Medulla oblongata (tissue), 1 donor: ENCODE data around the gene GNB2.
"Not testable (repeated sequence)": the region's sequence is repeated elsewhere in the genome, so short reads cannot be mapped to it uniquely, and the experiment has no call there.

ENCODE experiments used
- DNase-seq: peaks from one replicate; pipeline ENCODE4 v3.0.0-alpha.2; 2015; ENCODE audit errors: extremely low spot score

The GNB2 gene

DNA sequence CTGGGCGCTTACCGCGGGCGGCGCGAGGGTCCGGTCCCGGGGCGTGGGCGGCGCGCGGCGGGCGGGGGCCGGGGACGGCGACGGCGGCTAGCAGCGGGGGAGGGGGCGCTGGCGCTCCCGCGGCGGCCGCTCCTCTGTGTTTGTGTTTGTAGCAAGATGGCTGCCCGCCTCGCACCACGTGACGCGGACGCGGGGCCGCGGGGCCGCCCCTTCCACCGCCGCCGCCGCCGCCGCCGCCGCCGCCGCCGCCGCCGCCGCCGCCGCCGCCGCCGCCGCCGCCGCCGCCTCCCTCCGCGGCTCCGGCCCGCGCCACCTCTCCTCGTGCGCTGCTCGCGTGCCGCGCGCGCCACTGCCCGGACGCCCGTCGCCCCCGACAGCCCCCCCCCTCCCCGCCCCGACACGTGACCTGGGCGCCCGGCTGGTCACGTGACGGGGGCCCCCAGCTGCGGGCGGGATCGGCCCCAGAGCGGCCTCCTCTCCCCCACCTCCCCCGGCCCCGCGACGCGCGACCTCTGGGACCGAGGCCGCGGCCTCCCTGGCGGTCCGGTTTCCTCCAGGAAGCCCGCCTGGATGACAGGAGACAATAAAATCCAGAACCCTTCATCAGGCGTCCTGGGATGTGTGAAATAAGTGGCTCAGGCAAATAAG lies 20.7 kb downstream of the GNB2 start, which contains the start of gene GIGYF1:
Gene GIGYF1 (minus strand): TSS at position 153 of the 648 bp plus-strand sequence. CDS start 6,012 bp downstream, outside the sequence.
- DNase-seq, result peak; percentile 65

- no peak for DNase-seq
Measured at GRCh38 chr7:100696123-100696521, 22.6 kb downstream of the GNB2 start.

DNA sequence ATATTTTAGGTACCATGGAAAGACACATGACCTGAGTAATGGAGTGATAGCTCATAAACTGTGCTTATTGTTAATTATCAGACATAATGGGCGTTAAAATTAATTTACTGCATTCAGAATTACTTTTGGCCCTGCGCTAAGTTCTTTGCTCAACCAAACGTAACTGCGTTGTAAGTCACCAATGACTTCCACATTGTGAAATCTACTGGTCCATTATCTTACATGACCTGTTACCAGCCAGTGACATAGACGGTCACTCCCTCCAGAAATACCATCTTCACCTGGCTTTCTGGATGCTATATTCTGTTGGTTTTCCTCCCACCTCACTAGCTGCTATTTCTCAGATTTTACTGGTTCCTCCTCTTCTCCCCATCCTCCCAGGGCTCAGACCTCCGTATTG lies 25.5 kb downstream of the GNB2 start:
- DNase-seq, result no peak

DNA sequence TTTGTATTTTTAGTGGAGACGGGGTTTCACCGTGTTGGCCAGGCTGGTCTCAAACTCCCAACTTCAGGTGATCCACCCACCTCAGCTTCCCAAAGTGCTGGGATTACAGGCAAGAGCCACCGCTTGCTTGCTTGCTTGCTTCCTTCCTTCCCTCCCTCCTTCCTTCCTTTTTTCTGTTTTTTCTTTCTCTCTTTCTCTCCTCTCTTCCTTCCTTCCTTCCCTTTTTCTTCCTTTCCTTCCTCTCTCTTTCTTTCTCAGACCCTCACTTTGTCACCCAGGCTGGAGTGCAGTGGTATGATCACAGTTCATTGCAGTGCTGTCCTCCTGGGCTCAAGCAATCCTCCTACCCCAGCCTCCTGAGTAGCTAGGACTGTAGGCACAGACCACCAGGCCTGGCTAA lies 27.5 kb downstream of the GNB2 start:
- not testable (repeated sequence) for DNase-seq

GRCh38 chr7:100705320-100705752 lies 31.8 kb downstream of the GNB2 start:
- DNase-seq, result peak; percentile 72

DNA sequence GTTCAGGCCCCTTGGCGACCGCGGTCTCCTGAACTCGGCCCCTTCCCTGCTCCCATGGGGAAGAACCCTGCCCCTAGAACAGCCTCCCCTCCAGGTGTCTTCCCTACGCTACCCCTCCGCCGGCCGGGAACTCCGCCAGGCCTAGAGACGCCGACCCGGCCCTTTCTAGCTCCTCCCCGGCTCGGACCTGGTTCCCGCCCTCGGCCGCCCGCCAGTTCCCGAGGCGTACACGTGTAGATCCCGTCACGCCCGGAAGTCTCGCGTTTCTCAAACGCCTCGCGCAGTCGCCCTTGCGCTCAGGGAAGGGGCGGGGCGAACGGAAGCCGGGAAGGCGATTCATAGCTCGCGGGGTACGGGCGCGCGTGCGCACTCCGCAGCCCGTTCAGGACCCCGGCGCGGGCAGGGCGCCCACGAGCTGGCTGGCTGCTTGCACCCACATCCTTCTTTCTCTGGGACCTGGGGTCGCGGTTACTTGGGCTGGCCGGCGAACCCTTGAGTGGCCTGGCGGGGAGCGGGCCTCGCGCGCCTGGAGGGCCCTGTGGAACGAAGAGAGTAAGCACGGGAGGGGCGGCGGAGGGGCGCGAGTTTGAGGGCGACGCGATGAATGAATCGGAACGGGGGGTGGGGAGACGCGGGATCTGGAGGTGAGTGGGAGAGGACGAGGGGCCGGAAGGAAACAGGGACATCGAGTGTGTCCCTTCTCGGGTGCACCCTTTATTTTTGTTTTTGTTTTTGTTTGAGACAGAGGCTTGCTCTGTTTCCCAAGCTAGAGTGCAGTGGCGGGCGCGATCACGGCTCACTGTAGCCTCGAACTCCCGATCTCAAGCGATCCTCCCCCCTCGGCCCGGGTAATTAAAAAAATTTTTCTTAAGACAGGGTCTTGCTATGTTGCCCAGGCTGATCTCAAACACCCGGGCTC lies 32.5 kb downstream of the GNB2 start, which contains the start of gene POP7:
Gene POP7 (plus strand): TSS at position 369 of the 919 bp plus-strand sequence. CDS start 710 bp downstream, outside the sequence.
- peak; percentile 97 for DNase-seq

- no peak for DNase-seq
Measured at GRCh38 chr7:100706672-100707311, 33.3 kb downstream of the GNB2 start.

GRCh38 chr7:100708395-100708794 lies 34.9 kb downstream of the GNB2 start:
- no peak for DNase-seq

- no peak for DNase-seq
Measured at GRCh38 chr7:100710452-100710851, 36.9 kb downstream of the GNB2 start.

DNA sequence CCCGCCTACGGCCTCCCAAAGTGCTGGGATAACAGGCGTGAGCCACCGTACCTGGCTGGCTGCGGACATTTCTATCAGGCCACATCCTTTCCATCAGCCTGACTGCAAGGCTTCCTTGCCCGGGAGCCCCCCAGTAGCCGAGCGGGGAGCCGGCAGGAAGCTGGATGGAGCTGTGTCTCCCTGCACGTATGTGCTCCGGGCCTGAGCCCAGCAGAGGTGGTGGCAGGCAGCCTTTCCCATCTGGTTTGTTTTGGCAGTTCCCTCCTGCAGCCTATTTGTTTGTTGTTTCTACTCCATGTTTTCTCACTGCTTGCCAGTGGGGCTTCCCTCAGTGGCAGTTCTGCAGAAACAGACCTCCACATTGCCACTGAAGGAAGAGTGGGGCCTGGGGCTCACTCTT lies 37.8 kb downstream of the GNB2 start:
- no peak for DNase-seq

- DNase-seq, result no peak
Measured at GRCh38 chr7:100714725-100715124, 41.2 kb downstream of the GNB2 start.

DNA sequence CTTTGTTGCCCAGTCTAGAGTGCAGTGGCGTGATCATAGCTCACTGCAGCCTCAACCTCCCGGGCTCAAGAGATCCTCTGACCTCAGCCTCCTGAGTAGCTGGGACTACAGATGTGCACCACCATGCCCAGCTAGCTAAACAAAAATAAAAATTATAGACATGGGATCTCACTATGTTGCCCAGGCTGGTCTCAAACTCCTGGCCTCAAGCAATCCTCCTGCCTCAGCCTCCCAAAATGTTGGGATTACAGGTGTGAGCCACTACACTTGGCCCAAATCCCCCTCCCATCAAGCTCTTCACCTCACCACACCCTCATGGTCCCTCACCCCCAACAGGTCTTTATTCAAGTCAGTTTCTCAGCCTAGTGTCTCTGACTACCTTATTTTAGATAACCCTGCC lies 43.5 kb downstream of the GNB2 start:
- not testable (repeated sequence) for DNase-seq

DNA sequence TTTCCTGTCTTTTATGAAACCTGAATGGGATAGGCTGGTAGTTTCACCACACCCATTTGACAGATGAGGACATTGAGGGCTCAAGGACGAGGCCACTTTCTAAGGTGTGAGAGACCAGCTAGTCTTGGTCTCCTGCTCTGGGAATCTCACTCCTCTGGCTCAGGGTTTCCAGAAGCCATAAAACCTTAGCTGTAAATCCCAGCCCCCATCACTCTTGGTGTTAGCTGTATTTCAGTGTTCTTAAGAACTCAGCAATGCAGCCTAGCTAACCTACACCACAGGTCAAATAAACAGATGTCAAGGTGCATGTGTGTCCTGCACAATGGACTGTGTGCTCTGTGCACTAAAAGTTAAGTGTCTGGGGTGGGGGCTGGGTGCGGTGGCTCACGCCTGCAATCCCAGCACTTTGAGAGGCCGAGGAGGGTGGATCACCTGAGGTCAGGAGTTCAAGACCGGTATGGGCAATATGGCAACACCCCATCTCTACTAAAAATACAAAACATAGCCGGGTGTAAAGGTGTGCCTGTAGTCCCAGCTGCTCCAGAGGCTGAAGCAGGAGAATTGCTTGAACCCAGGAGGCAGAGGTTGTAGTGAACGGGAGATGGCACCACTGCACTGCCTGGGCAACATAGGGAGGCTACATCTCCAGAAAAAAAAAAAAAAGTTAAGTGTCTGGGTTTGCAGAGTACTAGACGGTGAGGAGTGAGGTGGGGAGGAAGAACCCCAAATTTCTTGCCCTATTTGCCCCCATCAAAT lies 46.2 kb downstream of the GNB2 start:
- no peak for DNase-seq

- no peak for DNase-seq
Measured at GRCh38 chr7:100720279-100720670, 46.7 kb downstream of the GNB2 start, which contains the start of gene EPO. Gene EPO (plus strand): TSS chr7:100720468. CDS start chr7:100720981, 513 bp downstream.

DNA sequence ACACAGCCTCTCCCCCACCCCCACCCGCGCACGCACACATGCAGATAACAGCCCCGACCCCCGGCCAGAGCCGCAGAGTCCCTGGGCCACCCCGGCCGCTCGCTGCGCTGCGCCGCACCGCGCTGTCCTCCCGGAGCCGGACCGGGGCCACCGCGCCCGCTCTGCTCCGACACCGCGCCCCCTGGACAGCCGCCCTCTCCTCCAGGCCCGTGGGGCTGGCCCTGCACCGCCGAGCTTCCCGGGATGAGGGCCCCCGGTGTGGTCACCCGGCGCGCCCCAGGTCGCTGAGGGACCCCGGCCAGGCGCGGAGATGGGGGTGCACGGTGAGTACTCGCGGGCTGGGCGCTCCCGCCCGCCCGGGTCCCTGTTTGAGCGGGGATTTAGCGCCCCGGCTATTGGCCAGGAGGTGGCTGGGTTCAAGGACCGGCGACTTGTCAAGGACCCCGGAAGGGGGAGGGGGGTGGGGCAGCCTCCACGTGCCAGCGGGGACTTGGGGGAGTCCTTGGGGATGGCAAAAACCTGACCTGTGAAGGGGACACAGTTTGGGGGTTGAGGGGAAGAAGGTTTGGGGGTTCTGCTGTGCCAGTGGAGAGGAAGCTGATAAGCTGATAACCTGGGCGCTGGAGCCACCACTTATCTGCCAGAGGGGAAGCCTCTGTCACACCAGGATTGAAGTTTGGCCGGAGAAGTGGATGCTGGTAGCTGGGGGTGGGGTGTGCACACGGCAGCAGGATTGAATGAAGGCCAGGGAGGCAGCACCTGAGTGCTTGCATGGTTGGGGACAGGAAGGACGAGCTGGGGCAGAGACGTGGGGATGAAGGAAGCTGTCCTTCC lies 47.3 kb downstream of the GNB2 start:
- DNase-seq, result no peak

DNA sequence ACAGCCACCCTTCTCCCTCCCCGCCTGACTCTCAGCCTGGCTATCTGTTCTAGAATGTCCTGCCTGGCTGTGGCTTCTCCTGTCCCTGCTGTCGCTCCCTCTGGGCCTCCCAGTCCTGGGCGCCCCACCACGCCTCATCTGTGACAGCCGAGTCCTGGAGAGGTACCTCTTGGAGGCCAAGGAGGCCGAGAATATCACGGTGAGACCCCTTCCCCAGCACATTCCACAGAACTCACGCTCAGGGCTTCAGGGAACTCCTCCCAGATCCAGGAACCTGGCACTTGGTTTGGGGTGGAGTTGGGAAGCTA lies 47.9 kb downstream of the GNB2 start:
- no peak for DNase-seq

- DNase-seq, result no peak
Measured at GRCh38 chr7:100722480-100723212, 49.1 kb downstream of the GNB2 start.

DNA sequence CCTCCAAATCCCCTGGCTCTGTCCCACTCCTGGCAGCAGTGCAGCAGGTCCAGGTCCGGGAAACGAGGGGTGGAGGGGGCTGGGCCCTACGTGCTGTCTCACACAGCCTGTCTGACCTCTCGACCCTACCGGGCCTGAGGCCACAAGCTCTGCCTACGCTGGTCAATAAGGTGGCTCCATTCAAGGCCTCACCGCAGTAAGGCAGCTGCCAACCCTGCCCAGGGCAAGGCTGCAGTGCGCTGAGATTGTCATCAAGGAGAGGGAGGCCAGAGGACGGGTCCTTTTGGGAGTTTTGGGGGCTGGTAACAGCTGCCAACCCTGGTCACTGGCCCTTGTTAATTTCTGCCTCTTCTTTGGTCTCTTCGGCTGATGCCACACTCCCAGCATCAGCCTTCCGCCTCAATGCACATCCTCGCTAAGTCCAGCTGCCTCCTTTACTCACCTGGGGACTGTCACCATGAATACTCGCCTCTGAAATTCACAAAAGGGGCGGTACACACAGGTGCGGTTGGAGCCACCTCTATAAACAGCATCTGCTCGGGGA lies 50.3 kb downstream of the GNB2 start:
- DNase-seq, result no peak

GRCh38 chr7:100724364-100724763 lies 50.8 kb downstream of the GNB2 start:
- DNase-seq, result not testable (repeated sequence)
